ENCODE results near the gene AREL1.

The AREL1 gene

DNA sequence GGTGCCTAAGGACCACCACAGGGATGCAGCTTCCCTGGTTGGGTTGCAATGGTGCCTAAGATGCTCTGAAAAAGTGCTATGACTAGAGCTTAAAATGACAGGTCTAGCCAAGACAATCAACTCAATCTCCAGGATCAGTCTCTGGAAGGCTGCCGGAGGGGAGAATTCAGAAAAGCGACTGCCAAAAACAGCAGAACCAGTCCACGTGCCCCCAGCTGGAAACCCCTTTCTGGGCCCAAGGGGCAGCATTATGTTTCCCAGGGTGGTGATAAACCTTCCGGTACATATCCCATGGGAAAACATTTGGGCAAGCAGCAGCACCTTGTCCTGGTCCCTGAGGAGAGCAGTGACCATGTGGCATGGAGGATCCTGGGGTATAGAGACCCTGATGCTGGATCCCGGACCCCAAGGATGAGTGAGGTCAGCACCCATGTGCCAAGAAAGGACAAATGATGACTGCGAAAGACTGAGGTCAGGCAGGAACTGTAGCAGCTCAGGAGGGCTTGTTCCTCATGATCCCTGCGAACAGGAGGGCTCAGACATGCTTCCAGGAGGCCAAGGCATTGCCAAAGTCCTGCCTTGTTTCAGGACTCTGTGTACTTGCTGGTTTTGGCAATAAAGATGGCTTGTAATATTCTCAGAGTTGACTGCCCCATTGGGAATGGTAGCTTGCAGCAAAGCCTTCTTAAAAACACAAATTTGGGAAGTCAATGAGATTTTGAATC is 51.0 kb downstream of the AREL1 start:
- H3K27me3 ChIP-seq: no peaks in the 10 kb centered on the region
- H3K4me1 ChIP-seq: peaks cover 0 to 77% (median 52%) of the 10 kb centered on the region in 4 donors
- peaks cover 5 to 24% (median 19%) of the 10 kb centered on the region in 3 donors for H3K36me3 ChIP-seq
- no peak overlapping the region for H3K4me3 ChIP-seq
- intact Hi-C loops (cut with DNase I; ENCODE audit: low total_unique reads): no loop called here
- peak overlapping the region; percentile 79 to 87 for H3K27ac ChIP-seq
- TF ChIP-seq CTCF (IDR thresholded peaks at IDR 0.05): no peak
- peak; percentile 92 to 96 for DNase-seq
- H3K9me3 ChIP-seq: no peaks in the 10 kb centered on the region

DNA sequence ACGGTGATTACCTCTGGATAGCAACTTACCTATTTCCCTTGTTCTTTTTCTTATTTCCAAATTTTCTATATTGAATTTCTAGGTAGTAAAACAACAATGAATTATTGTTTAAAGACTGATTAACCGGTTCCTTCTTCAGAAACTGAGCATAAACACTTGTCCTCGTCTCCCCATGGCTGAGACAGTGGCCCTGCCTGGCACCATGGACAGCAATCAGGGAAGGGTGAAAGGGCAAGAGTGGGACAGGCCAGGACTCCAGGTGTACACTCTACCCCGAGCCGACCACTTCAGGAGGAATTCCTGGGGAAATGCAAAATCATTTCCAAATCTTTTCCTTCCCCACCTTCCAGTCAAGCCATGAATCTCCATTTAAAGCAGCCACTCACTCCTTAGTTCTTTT is 52.0 kb downstream of the AREL1 start:
- Histone ChIP-seq H3K4me3 (no peak overlapping the region), H3K27me3 (no peaks in the 10 kb centered on the region), H3K27ac (peak overlapping the region; percentile 79 to 87), H3K9me3 (no peaks in the 10 kb centered on the region), H3K36me3 (peaks cover 5 to 17% (median 13%) of the 10 kb centered on the region in 3 donors), H3K4me1 (peaks cover 0 to 82% (median 57%) of the 10 kb centered on the region in 4 donors)
- intact Hi-C loops (cut with DNase I; ENCODE audit: low total_unique reads): no loop called here
- no peak for DNase-seq
- no peak for TF ChIP-seq CTCF (IDR thresholded peaks at IDR 0.05)

GRCh38 chr14:74660167-74660566 is 52.7 kb downstream of the AREL1 start:
- Histone ChIP-seq H3K27me3 (no peaks in the 10 kb centered on the region), H3K4me3 (no peak overlapping the region), H3K27ac (peak overlapping the region; percentile 79 to 87), H3K9me3 (no peaks in the 10 kb centered on the region), H3K4me1 (peaks cover 0 to 82% (median 62%) of the 10 kb centered on the region in 4 donors), H3K36me3 (peaks cover 5 to 17% (median 11%) of the 10 kb centered on the region in 3 donors)
- intact Hi-C loops (cut with DNase I; ENCODE audit: low total_unique reads): no loop called here
- DNase-seq: no peak
- no peak for TF ChIP-seq CTCF (IDR thresholded peaks at IDR 0.05)

GRCh38 chr14:74658535-74659131 is 54.2 kb downstream of the AREL1 start:
- no peak for TF ChIP-seq CTCF (IDR thresholded peaks at IDR 0.05)
- intact Hi-C loops (cut with DNase I; ENCODE audit: low total_unique reads): no loop called here

GRCh38 chr14:74656964-74657363 is 55.9 kb downstream of the AREL1 start:
- peak overlapping the region in 1 of 2 donors; percentile 44 for H3K27ac ChIP-seq
- peak in 1 of 2 donors; percentile 43 for DNase-seq
- TF ChIP-seq CTCF (IDR thresholded peaks at IDR 0.05): no peak
- H3K36me3 ChIP-seq: peaks cover 0 to 5% (median 4%) of the 10 kb centered on the region in 3 donors
- H3K9me3 ChIP-seq: no peaks in the 10 kb centered on the region
- no peak overlapping the region for H3K4me3 ChIP-seq
- intact Hi-C loops (cut with DNase I; ENCODE audit: low total_unique reads): no loop called here
- peaks cover 0 to 83% (median 65%) of the 10 kb centered on the region in 4 donors for H3K4me1 ChIP-seq
- no peaks in the 10 kb centered on the region for H3K27me3 ChIP-seq

More at GRCh38 chr14:74658535-74659131, 54.2 kb downstream of the AREL1 start:
- Histone ChIP-seq H3K9me3 (no peaks in the 10 kb centered on the region), H3K27me3 (no peaks in the 10 kb centered on the region), H3K36me3 (peaks cover 5 to 11% (median 10%) of the 10 kb centered on the region in 3 donors), H3K27ac (peak overlapping the region in 1 of 2 donors; percentile 87), H3K4me3 (no peak overlapping the region), H3K4me1 (peaks cover 0 to 82% (median 67%) of the 10 kb centered on the region in 4 donors)
- DNase-seq: no peak
